NT2/D1 (cell line): ENCODE data around the gene KATNAL1.

Experiments used
- SUZ12 ChIP-seq: IDR thresholded peaks from 2 replicates; pipeline ENCODE4 v1.6.1; 2011; ENCODE audit not compliant: insufficient read length, insufficient read depth; ENCODE audit errors: extremely low read depth
- YY1 ChIP-seq: IDR thresholded peaks from 2 replicates; pipeline ENCODE4 v1.6.1; 2011; ENCODE audit not compliant: insufficient read length, insufficient read depth
- ZNF274 ChIP-seq: IDR thresholded peaks from 2 replicates; pipeline ENCODE4 v1.6.1; 2011; ENCODE audit warnings: mild to moderate bottlenecking, low read depth, low read length

GRCh38 chr13:30156270-30156669 is 151.1 kb downstream of the KATNAL1 start:
- TF ChIP-seq ZNF274 (no peak), YY1 (no peak), SUZ12 (no peak)
